ENCODE measurements around the gene CNRIP1. TPM values are rescaled to one million over a fixed set of nuclear protein-coding genes. Genes with fewer than 3 reads are reported as not detected.

Gene CNRIP1, protein sequence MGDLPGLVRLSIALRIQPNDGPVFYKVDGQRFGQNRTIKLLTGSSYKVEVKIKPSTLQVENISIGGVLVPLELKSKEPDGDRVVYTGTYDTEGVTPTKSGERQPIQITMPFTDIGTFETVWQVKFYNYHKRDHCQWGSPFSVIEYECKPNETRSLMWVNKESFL
- total RNA-seq, result 22.1 TPM

GRCh38 chr2:68319398-68320117 lies at the start of gene CNRIP1:
CNRIP1 (minus strand) TSS chr2:68319949; CDS start chr2:68319400, 549 bp downstream.

GRCh38 chr2:68365087-68365486 lies 45.3 kb upstream of the CNRIP1 start, which contains the start of gene PLEK:
PLEK (plus strand) TSS chr2:68365282; CDS start chr2:68365352, 70 bp downstream.

DNA sequence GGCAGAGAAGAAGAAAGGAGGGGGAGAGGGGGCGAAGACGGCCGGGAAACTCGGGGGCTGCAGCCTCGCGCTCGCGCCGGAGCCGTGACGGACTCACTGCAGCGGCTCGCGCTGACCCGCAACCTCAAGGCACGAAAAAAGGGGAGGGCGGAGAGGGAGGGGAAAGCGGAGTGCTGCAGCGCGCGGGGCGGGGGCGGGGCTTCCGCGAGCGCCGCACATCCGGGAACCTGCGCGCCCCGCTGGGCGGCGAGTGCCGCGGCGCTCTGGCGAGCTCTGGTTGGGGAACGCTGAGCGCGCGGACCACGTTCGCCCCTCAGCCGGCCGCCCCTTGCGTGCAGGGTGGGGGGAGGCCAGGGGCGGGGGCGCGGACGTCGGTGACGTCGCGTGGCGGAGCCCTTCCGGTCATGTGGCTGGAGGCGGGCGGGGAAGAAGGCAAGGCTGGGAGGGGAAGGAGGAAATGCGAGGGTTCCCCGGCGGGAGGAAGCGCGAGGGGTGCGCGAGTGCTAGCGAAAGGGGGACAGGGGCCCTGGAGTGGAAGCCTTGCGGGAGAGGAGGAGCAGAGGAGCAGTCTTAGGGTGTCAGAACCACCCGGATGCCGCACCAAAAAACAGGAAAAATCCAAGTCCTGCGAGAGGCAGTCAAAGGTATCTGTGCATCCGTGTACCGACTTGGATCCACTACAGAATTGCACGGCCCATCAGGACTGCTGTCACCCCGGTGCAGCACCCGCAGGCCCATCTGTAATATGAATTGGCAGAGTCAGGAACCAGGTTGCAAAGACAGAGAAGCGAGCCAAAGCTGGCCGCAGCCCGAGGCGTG lies 67.1 kb downstream of the CNRIP1 start, which contains the start of gene PPP3R1:
Gene PPP3R1, minus strand, starts transcription at position 133 of the 819 bp plus-strand sequence. CDS start 405 bp downstream, outside the sequence.

Other genes starting within 250 kb of the CNRIP1 start
- gene PNO1, start 162.1 kb downstream of the CNRIP1 start, total RNA-seq, result 11.7 TPM
- gene PPP3R1, start 67.4 kb downstream of the CNRIP1 start, total RNA-seq, result 43.0 TPM
- gene PLEK, start 45.3 kb upstream of the CNRIP1 start, total RNA-seq, result 7.6 TPM
- 0.53 TPM for gene FBXO48, start 147.3 kb upstream of the CNRIP1 start, total RNA-seq
- 7.3 TPM for gene APLF, start 147.6 kb upstream of the CNRIP1 start, total RNA-seq

Data from metanephros (tissue), 1 donor.